ENCODE results near the gene DNAJC21. TPM values are rescaled to one million over a fixed set of nuclear protein-coding genes. Genes with fewer than 3 reads are reported as not detected.

DNAJC21 gene
- total and polyA plus RNA-seq, 9 of the 15 experiments (the other 6 are each of a cell fraction or from before 2014, with no cell fraction given), result 26.6 to 105 (median 70.7) TPM

DNA sequence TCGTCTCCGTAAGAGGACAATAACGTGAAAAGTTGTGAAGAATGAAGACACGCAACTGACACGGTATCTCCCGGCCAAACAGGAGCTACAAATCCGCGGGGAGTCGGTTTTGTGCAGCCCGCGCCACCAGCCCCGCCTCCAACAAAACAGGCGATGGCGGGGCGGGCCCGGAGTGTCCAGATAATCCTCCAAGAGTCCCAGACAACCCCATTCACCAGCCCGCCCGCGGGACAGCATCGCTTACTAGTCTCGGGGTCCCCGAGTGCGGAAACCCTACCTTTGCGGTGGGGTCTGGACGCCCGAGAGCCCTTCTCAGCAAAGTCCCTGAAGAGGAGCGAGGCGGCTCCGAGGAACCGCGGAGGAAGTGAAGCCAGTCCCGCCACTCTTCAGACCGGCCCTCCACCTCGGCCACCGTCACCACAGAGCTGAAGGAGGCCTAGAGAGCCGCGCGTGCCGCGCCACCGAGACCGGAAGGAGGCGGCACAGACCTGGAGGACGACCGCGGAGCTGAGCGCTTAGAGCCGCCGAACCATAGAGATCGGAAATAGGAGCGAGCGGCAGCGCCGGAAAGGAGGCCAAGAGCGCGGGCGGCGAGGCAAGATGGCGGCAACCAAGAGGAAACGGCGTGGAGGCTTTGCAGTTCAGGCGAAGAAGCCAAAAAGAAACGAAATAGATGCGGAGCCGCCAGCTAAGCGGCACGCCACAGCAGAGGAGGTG, 14.1 kb upstream of the DNAJC21 start, which contains the start of the genes BRIX1 and RAD1 (continued):
- TF ChIP-seq, protein P1, sequence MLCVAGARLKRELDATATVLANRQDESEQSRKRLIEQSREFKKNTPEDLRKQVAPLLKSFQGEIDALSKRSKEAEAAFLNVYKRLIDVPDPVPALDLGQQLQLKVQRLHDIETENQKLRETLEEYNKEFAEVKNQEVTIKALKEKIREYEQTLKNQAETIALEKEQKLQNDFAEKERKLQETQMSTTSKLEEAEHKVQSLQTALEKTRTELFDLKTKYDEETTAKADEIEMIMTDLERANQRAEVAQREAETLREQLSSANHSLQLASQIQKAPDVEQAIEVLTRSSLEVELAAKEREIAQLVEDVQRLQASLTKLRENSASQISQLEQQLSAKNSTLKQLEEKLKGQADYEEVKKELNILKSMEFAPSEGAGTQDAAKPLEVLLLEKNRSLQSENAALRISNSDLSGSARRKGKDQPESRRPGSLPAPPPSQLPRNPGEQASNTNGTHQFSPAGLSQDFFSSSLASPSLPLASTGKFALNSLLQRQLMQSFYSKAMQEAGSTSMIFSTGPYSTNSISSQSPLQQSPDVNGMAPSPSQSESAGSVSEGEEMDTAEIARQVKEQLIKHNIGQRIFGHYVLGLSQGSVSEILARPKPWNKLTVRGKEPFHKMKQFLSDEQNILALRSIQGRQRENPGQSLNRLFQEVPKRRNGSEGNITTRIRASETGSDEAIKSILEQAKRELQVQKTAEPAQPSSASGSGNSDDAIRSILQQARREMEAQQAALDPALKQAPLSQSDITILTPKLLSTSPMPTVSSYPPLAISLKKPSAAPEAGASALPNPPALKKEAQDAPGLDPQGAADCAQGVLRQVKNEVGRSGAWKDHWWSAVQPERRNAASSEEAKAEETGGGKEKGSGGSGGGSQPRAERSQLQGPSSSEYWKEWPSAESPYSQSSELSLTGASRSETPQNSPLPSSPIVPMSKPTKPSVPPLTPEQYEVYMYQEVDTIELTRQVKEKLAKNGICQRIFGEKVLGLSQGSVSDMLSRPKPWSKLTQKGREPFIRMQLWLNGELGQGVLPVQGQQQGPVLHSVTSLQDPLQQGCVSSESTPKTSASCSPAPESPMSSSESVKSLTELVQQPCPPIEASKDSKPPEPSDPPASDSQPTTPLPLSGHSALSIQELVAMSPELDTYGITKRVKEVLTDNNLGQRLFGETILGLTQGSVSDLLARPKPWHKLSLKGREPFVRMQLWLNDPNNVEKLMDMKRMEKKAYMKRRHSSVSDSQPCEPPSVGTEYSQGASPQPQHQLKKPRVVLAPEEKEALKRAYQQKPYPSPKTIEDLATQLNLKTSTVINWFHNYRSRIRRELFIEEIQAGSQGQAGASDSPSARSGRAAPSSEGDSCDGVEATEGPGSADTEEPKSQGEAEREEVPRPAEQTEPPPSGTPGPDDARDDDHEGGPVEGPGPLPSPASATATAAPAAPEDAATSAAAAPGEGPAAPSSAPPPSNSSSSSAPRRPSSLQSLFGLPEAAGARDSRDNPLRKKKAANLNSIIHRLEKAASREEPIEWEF (CRISPR knock-in tag; IDR thresholded peaks at IDR 0.05), result no peak
- TF ChIP-seq ZNF445 (CRISPR knock-in tag; IDR thresholded peaks at IDR 0.05; ENCODE audit: low read depth) (no peak), RBM14 (IDR thresholded peaks at IDR 0.05; ENCODE audit: borderline replicate concordance, insufficient read depth, low read depth, low read length) (no peak), ZNF354B (CRISPR knock-in tag; IDR thresholded peaks at IDR 0.05) (no peak), SREBF2 (CRISPR knock-in tag; IDR thresholded peaks at IDR 0.05) (no peak), EP400 (IDR thresholded peaks at IDR 0.05) (peak; percentile 99), SAFB2 (IDR thresholded peaks at IDR 0.05; ENCODE audit: borderline replicate concordance, low read depth, low read length, severe bottlenecking) (no peak), ZNF124 (CRISPR knock-in tag; IDR thresholded peaks at IDR 0.05) (no peak)
- TF ChIP-seq, protein P2, sequence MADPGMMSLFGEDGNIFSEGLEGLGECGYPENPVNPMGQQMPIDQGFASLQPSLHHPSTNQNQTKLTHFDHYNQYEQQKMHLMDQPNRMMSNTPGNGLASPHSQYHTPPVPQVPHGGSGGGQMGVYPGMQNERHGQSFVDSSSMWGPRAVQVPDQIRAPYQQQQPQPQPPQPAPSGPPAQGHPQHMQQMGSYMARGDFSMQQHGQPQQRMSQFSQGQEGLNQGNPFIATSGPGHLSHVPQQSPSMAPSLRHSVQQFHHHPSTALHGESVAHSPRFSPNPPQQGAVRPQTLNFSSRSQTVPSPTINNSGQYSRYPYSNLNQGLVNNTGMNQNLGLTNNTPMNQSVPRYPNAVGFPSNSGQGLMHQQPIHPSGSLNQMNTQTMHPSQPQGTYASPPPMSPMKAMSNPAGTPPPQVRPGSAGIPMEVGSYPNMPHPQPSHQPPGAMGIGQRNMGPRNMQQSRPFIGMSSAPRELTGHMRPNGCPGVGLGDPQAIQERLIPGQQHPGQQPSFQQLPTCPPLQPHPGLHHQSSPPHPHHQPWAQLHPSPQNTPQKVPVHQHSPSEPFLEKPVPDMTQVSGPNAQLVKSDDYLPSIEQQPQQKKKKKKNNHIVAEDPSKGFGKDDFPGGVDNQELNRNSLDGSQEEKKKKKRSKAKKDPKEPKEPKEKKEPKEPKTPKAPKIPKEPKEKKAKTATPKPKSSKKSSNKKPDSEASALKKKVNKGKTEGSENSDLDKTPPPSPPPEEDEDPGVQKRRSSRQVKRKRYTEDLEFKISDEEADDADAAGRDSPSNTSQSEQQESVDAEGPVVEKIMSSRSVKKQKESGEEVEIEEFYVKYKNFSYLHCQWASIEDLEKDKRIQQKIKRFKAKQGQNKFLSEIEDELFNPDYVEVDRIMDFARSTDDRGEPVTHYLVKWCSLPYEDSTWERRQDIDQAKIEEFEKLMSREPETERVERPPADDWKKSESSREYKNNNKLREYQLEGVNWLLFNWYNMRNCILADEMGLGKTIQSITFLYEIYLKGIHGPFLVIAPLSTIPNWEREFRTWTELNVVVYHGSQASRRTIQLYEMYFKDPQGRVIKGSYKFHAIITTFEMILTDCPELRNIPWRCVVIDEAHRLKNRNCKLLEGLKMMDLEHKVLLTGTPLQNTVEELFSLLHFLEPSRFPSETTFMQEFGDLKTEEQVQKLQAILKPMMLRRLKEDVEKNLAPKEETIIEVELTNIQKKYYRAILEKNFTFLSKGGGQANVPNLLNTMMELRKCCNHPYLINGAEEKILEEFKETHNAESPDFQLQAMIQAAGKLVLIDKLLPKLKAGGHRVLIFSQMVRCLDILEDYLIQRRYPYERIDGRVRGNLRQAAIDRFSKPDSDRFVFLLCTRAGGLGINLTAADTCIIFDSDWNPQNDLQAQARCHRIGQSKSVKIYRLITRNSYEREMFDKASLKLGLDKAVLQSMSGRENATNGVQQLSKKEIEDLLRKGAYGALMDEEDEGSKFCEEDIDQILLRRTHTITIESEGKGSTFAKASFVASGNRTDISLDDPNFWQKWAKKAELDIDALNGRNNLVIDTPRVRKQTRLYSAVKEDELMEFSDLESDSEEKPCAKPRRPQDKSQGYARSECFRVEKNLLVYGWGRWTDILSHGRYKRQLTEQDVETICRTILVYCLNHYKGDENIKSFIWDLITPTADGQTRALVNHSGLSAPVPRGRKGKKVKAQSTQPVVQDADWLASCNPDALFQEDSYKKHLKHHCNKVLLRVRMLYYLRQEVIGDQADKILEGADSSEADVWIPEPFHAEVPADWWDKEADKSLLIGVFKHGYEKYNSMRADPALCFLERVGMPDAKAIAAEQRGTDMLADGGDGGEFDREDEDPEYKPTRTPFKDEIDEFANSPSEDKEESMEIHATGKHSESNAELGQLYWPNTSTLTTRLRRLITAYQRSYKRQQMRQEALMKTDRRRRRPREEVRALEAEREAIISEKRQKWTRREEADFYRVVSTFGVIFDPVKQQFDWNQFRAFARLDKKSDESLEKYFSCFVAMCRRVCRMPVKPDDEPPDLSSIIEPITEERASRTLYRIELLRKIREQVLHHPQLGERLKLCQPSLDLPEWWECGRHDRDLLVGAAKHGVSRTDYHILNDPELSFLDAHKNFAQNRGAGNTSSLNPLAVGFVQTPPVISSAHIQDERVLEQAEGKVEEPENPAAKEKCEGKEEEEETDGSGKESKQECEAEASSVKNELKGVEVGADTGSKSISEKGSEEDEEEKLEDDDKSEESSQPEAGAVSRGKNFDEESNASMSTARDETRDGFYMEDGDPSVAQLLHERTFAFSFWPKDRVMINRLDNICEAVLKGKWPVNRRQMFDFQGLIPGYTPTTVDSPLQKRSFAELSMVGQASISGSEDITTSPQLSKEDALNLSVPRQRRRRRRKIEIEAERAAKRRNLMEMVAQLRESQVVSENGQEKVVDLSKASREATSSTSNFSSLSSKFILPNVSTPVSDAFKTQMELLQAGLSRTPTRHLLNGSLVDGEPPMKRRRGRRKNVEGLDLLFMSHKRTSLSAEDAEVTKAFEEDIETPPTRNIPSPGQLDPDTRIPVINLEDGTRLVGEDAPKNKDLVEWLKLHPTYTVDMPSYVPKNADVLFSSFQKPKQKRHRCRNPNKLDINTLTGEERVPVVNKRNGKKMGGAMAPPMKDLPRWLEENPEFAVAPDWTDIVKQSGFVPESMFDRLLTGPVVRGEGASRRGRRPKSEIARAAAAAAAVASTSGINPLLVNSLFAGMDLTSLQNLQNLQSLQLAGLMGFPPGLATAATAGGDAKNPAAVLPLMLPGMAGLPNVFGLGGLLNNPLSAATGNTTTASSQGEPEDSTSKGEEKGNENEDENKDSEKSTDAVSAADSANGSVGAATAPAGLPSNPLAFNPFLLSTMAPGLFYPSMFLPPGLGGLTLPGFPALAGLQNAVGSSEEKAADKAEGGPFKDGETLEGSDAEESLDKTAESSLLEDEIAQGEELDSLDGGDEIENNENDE (IDR thresholded peaks at IDR 0.05; ENCODE audit: low read depth, low read length), result no peak
- TF ChIP-seq, protein P3, sequence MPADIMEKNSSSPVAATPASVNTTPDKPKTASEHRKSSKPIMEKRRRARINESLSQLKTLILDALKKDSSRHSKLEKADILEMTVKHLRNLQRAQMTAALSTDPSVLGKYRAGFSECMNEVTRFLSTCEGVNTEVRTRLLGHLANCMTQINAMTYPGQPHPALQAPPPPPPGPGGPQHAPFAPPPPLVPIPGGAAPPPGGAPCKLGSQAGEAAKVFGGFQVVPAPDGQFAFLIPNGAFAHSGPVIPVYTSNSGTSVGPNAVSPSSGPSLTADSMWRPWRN (IDR thresholded peaks at IDR 0.05; ENCODE audit: low read depth), result peak; percentile 15; the same call in 1 of the 2 replicates
